Measurements from ENCODE around the gene COMT. TPM values are rescaled to one million over a fixed set of nuclear protein-coding genes. Genes with fewer than 3 reads are reported as not detected.

The COMT gene
- total RNA-seq, 4 donors from 2014 or later = 154 to 255 (median 223) TPM

GRCh38 chr22:19977296-19978243 lies 36.0 kb downstream of the COMT start:
- intact Hi-C loops (cut with DNase I; ENCODE audit: low total_unique reads) (loop anchor here (10.0 kb wide), 1 partner anchor 107 kb away; the partner anchor contains the start of gene DGCR8), in situ Hi-C loops (cut with MboI; ENCODE audit: low sequenced_read_pairs in 4 of 4) (no loop called here)
- TF ChIP-seq POLR2A (IDR thresholded peaks at IDR 0.05) = no peak
- TF ChIP-seq, protein P1, sequence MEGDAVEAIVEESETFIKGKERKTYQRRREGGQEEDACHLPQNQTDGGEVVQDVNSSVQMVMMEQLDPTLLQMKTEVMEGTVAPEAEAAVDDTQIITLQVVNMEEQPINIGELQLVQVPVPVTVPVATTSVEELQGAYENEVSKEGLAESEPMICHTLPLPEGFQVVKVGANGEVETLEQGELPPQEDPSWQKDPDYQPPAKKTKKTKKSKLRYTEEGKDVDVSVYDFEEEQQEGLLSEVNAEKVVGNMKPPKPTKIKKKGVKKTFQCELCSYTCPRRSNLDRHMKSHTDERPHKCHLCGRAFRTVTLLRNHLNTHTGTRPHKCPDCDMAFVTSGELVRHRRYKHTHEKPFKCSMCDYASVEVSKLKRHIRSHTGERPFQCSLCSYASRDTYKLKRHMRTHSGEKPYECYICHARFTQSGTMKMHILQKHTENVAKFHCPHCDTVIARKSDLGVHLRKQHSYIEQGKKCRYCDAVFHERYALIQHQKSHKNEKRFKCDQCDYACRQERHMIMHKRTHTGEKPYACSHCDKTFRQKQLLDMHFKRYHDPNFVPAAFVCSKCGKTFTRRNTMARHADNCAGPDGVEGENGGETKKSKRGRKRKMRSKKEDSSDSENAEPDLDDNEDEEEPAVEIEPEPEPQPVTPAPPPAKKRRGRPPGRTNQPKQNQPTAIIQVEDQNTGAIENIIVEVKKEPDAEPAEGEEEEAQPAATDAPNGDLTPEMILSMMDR (IDR thresholded peaks at IDR 0.05 in 4 of 5, conservative IDR thresholded peaks at IDR 0.05 in 1 of 5) = no peak

GRCh38 chr22:19978748-19979147 lies 37.2 kb downstream of the COMT start:
- DNase-seq = no peak
- TF ChIP-seq, protein P1 (IDR thresholded peaks at IDR 0.05 in 4 of 5, conservative IDR thresholded peaks at IDR 0.05 in 1 of 5) = no peak
- no peak for TF ChIP-seq POLR2A (IDR thresholded peaks at IDR 0.05)
- Histone ChIP-seq H3K4me1 (peaks cover 18 to 30% of the 10 kb centered on the region in 2 donors), H3K36me3 (peaks cover 0 to 12% of the 10 kb centered on the region in 2 donors), H3K9me3 (no peaks in the 10 kb centered on the region), H3K27ac (no peak overlapping the region), H3K27me3 (no peaks in the 10 kb centered on the region), H3K4me3 (no peak overlapping the region)
- ATAC-seq = no peak
- intact Hi-C loops (cut with DNase I; ENCODE audit: low total_unique reads) = loop anchor here (10.0 kb wide), 1 partner anchor 106 kb away; the partner anchor contains the start of gene DGCR8
- in situ Hi-C loops (cut with MboI; ENCODE audit: low sequenced_read_pairs in 4 of 4) = no loop called here

More at GRCh38 chr22:19977296-19978243, 36.0 kb downstream of the COMT start:
- H3K27ac ChIP-seq = no peak overlapping the region
- DNase-seq (no peak), ATAC-seq (no peak)
- H3K36me3 ChIP-seq = peaks cover 0 to 12% of the 10 kb centered on the region in 2 donors
- H3K27me3 ChIP-seq = no peaks in the 10 kb centered on the region
- H3K9me3 ChIP-seq = no peaks in the 10 kb centered on the region
- H3K4me1 ChIP-seq = peaks cover 6 to 19% of the 10 kb centered on the region in 2 donors
- H3K4me3 ChIP-seq = no peak overlapping the region

- ATAC-seq (no peak), DNase-seq (no peak)
- in situ Hi-C loops (cut with MboI; ENCODE audit: low sequenced_read_pairs in 4 of 4) = no loop called here
Measured at GRCh38 chr22:19979712-19980493, 38.3 kb downstream of the COMT start.

DNA sequence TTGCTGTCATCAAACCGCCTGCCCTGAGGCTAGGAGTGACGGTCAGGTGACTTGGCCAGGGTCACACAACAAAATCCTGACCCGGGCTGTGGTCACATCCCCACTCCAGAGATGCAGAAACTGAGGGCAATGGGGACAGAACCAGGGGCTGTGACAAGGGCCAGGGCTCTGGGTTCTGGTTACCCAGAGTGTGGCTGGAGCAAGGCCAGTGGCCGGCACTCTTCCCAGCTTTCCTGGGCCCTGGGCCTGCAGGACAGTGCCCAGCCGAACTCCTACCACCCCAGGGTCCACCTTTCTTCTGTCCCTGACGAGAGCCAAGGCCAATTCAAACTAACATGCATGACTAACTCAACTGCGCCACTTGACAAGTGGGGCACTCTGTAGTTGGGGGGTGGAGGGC lies 39.2 kb downstream of the COMT start:
- no peak for ATAC-seq
- in situ Hi-C loops (cut with MboI; ENCODE audit: low sequenced_read_pairs in 4 of 4) = no loop called here
- TF ChIP-seq, protein P1 (IDR thresholded peaks at IDR 0.05 in 4 of 5, conservative IDR thresholded peaks at IDR 0.05 in 1 of 5) = no peak
- TF ChIP-seq POLR2A (IDR thresholded peaks at IDR 0.05) = no peak
- Histone ChIP-seq H3K9me3 (no peaks in the 10 kb centered on the region), H3K27ac (peak overlapping the region in 3 of 4 donors; percentile 18 to 96 (median 92)), H3K4me3 (no peak overlapping the region), H3K36me3 (peaks cover 0 to 12% of the 10 kb centered on the region in 2 donors), H3K4me1 (peaks cover 38 to 40% of the 10 kb centered on the region in 2 donors), H3K27me3 (no peaks in the 10 kb centered on the region)
- intact Hi-C loops (cut with DNase I; ENCODE audit: low total_unique reads) = loop anchor here (1.0 to 5.0 kb wide), 2 partner anchors 19 to 137 kb away; partner anchors contain the start of genes RANBP1 and TRMT2A
- DNase-seq = no peak

More at GRCh38 chr22:19979712-19980493, 38.3 kb downstream of the COMT start:
- intact Hi-C loops (cut with DNase I; ENCODE audit: low total_unique reads) = loop anchor here (5.0 to 10.0 kb wide), 2 partner anchors 105 to 137 kb away; partner anchors contain the start of genes DGCR8, RANBP1 and TRMT2A
- H3K9me3 ChIP-seq = no peaks in the 10 kb centered on the region
- TF ChIP-seq, protein P1 (IDR thresholded peaks at IDR 0.05 in 4 of 5, conservative IDR thresholded peaks at IDR 0.05 in 1 of 5) = no peak
- TF ChIP-seq POLR2A (IDR thresholded peaks at IDR 0.05) = no peak
- H3K27me3 ChIP-seq = no peaks in the 10 kb centered on the region
- peaks cover 0 to 12% of the 10 kb centered on the region in 2 donors for H3K36me3 ChIP-seq
- peak overlapping the region in 1 of 4 donors; percentile 18 for H3K27ac ChIP-seq
- peaks cover 29 to 36% of the 10 kb centered on the region in 2 donors for H3K4me1 ChIP-seq
- no peak overlapping the region for H3K4me3 ChIP-seq
